Lung microvascular endothelial cell (primary cell): ENCODE data around the gene NKX1-2. TPM values are rescaled to one million over a fixed set of nuclear protein-coding genes. Genes with fewer than 3 reads are reported as not detected.
A peak's percentile ranks its signal among the peaks of the same experiment; 100 is the strongest.

Source experiments
- DNase-seq, 2 donors: peaks; one replicate each; pipeline versions ENCODE4 v3.0.0 to v3.0.0-alpha.2; 2010; ENCODE audit warnings: low read depth in 2 of 2
- total RNA-seq: library from RNA; depleted of rRNA; stranded (reverse); fragments of >200 nt; gene quantifications from 2 replicates; pipeline ENCODE4 v1.2.1, GENCODE V29; 2014

The NKX1-2 gene
- not detected in 2 replicates for total RNA-seq

- DNase-seq: peak in 1 of 2 donors; percentile 10
Observed at GRCh38 chr10:124450012-124450782, at the start of gene NKX1-2. NKX1-2 (minus strand) TSS chr10:124450035; CDS start chr10:124449943, 92 bp downstream.

DNA sequence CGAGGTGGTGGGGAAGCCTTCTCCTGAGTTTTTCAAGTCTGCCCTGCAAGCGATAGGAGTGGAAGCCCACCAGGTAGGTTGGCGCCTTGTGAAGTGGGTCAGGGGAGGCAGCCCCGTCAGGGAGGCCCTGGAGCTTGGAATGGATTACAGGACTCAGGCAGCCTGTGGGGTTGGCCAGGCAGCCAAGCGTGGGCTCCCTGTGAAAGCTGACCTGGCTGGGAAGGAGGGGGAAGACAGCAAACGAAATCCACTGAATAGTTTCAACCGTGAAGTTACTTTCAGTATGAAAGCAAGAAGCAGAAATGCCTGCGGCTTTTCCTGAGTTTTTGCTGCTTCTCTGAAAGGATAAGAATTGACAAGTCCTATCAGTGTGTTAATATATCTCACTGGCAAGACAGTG, 48.2 kb upstream of the NKX1-2 start:
- DNase-seq: no peak

- DNase-seq: no peak
Observed at GRCh38 chr10:124497196-124497881, 47.5 kb upstream of the NKX1-2 start.

DNA sequence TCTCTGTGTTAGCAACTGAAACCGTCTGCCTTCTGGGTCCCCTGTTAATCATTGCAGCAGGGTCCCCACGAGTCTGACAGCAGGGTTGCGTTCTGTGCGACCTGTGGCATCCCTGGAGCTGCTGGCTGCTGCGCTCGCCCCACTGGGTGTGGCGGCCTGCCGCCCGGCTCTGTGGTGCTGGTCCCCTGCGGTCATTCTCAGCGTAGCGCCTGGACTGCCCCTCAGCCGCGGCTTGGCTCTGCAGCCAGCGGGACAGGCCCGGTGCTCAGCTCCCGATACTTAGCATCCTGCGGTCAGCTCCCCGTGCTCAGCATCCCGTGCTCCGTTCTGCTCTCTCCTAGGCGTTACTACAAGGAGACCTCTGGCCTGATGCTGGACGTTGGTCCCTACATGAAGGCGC, 46.8 kb upstream of the NKX1-2 start:
- DNase-seq: no peak

GRCh38 chr10:124496150-124496549, 46.3 kb upstream of the NKX1-2 start:
- no peak for DNase-seq

DNA sequence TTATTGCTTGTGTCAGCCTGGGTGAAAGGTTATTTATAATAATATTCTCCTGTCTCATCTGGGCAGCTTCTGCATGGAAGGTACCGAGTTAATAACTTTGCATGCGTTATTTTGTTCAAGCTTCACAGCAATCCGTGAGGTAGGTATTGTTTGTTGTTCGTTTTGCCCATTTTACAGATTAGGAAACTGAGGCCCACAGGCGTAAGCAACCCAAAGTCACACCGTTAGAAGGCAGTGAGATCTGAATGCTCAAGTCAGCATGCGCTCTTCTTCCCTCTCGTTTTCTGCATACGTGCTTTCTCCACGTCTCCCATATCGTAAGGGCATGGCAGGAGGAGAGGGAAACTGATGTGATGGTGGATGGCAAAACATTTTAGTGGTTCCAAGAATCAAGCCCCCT, 45.9 kb upstream of the NKX1-2 start:
- DNase-seq: no peak

GRCh38 chr10:124495162-124495561, 45.3 kb upstream of the NKX1-2 start:
- no peak for DNase-seq

DNA sequence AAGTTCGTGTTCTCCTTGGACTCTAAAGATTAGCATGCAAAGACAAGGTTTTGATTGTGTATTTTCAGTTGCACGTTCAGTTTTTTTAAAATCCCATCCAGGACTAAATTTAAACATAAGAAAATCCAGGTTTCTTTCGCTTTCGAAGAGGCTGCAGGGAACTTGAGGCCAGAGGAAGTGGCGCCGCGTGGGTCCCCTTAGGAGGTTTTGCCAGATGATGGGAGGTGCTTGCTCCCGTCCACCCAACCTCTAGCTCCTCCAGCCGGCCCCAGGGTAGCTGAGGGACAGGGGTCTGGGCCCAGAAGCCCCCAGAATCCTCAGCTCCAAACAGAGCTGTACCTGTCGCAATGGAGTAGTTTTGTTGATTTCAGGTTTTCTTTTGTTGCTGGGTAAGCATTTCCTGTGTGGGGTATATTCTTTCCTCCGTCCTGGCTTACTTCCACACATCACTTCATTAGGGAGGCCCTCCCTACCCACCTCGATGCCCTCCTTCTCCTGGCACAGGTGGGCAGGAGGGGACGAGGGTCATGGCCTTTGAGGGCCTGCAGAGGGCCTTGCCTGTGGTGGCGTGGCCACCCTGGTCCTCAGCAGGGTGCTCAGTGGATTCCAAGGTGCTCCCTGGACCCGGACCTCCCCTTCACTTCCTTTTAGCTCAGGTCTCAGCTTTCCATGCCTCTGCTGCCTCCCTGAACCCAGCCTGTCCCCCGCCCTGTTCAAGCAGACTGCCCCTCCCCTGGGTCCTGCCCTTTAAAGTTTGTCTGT, 44.4 kb upstream of the NKX1-2 start:
- no peak for DNase-seq

- DNase-seq: no peak
Observed at GRCh38 chr10:124493214-124493882, 43.5 kb upstream of the NKX1-2 start.

- DNase-seq: no peak
Observed at GRCh38 chr10:124492266-124492665, 42.4 kb upstream of the NKX1-2 start.

GRCh38 chr10:124491105-124491504, 41.3 kb upstream of the NKX1-2 start:
- no peak for DNase-seq

DNA sequence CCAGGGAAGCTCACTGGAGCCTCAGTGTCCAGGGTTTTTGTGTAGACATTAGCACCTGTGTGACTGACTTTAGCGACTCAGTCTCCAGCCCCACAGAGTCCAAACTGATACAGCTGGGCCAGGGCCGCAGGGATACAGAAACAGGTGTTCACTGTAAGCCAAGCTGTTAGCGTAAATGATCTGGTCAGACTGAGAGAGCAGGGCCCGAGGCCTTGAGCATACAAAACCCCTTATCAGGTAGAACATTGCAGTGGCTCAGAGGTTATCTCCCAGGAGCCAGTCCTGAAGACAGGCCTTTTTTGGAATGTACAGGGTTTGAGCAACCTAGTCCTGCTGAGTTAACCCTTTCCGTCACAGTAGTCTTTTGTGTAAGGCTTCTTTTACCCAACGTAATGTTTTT, 36.8 kb upstream of the NKX1-2 start:
- no peak for DNase-seq

GRCh38 chr10:124484661-124485060, 34.8 kb upstream of the NKX1-2 start:
- no peak for DNase-seq

- DNase-seq: no peak
Observed at GRCh38 chr10:124484031-124484430, 34.2 kb upstream of the NKX1-2 start.

GRCh38 chr10:124482876-124483275, 33.0 kb upstream of the NKX1-2 start:
- no peak for DNase-seq

- DNase-seq: no peak
Observed at GRCh38 chr10:124482236-124482800, 32.5 kb upstream of the NKX1-2 start.

DNA sequence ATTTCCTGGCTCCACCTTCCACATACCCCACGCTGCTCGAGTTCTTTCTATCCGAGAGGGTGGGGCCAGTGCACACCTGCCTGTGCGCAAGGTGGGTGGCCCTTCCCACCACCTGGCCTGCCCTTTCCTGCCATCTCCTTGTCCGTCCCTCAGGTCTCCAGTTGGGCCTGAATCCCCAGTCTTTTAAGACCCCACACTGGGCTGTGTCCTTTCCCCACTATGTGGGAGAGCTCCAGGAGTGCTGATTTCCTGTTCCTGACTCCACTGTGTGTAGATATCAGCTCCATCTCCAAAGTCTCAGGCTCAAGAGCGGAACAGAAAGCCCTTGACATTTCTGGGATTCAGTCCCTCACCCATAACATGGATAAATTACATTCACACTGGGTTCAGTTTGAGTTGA, 31.9 kb upstream of the NKX1-2 start:
- DNase-seq: no peak

GRCh38 chr10:124480860-124481259, 31.0 kb upstream of the NKX1-2 start:
- DNase-seq: no peak

DNA sequence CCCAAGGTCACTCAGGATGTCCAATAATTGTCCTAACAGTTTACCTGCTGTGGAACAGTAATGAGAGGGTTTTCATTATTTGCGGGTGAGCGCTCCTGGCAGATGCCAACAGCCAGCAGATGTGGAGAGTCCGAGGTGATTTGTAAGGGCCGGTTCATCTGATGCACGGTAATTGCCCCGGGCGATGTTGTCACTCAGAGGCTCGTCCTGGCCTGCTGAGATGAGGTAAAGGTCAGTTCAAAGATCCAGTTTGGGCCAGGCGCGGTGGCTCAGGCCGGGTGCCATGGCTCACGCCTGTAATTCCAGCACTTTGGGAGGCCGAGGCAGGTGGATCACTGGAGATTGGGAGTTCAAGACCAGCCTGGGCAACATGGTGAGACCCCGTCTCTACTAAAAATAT, 28.7 kb upstream of the NKX1-2 start:
- DNase-seq: no peak

GRCh38 chr10:124477614-124478363, 28.0 kb upstream of the NKX1-2 start:
- no peak for DNase-seq
